Measurements from ENCODE around the gene COL8A2. TPM values are rescaled to one million over a fixed set of nuclear protein-coding genes. Genes with fewer than 3 reads are reported as not detected.

Gene COL8A2
- total RNA-seq, 6 experiments from 2014 or later: 0.18 to 0.74 (median 0.52) TPM

DNA sequence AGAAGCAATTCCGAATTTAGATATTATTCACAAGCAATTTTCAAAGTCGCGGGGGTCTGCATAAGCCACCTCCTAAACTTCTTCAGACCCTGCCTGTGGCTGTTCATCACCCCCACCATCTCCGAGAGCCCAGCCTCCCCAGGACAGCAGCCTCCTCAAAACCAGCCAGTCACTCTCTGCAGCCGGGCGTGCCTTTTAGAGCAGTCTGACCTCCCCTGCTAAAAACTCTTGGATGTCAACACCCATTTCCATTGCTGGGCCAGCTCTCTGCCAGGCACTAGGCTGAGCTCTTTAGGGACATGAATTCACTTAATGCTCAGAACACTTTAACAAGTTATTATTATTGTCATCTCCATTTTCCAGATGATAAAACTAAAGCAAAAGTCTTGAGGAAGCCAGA, 24.6 kb downstream of the COL8A2 start:
- Histone ChIP-seq H3K4me1 (peaks cover 0 to 5% (median 2%) of the 10 kb centered on the region in 4 donors), H3K27me3 (no peaks in the 10 kb centered on the region), H3K27ac (no peak overlapping the region), H3K9me3 (no peaks in the 10 kb centered on the region), H3K36me3 (no peaks in the 10 kb centered on the region), H3K4me3 (peak overlapping the region in 1 of 3 donors; percentile 3)
- no peak for ATAC-seq
- no peak for DNase-seq
- 20% methylated on average over 1 of the region's 6 CpGs for WGBS (ENCODE audit: insufficient coverage, low coverage, low lambda C conversion rate, missing lambda C conversion rate)
- intact Hi-C loops (cut with DNase I): no loop called here
- TF ChIP-seq CTCF (IDR thresholded peaks at IDR 0.05): no peak
- no peak for TF ChIP-seq POLR2A (IDR thresholded peaks at IDR 0.05)

DNA sequence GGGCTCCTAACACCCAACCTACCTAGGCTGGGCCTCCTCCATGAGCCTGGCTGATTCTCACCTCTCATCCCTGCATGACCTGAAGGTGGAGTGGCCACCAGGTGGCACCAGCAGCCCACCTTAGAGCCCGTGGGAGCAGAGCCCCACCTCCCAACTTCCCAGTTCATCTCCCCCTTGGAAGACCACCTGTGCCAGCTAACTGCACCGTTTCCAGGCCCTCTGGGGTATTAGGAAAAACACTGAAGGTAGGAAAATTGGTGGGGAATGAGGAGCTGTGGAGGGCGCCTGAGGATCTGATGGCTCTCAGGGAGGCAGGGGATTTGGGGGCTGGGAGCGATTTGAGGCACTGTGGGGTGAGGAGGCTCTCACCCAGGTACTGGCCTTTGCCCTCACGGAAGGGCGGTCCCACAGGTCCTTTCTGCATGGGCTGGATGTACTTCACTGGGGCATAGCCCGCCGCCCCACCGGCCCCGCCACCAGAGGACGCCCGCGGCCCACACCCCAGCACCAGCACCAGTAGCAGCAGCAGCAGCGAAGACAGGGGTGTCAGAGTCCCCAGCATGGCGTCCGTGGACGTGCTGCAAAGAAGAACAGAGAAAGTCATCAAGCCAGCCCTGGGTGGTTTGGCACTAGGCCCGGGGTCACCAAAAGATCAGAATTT, 25.2 kb downstream of the COL8A2 start:
- peak overlapping the region in 2 of 3 donors; percentile 3 to 29 for H3K4me3 ChIP-seq
- intact Hi-C loops (cut with DNase I): loop anchor here in 1 of 2 donors (10.0 kb wide), 1 partner anchor 85 kb away; no protein-coding TSS in a partner anchor
- peak; percentile 90 to 94 (median 92) for ATAC-seq
- peaks cover 0 to 4% (median 0%) of the 10 kb centered on the region in 4 donors for H3K36me3 ChIP-seq
- peak; percentile 75 to 83 (median 76) for TF ChIP-seq CTCF (IDR thresholded peaks at IDR 0.05)
- TF ChIP-seq POLR2A (IDR thresholded peaks at IDR 0.05): no peak
- peaks cover 0 to 5% (median 2%) of the 10 kb centered on the region in 4 donors for H3K4me1 ChIP-seq
- H3K27me3 ChIP-seq: no peaks in the 10 kb centered on the region
- WGBS (ENCODE audit: insufficient coverage, low coverage, low lambda C conversion rate, missing lambda C conversion rate): 4% methylated on average over 10 of the region's 18 CpGs
- no peak overlapping the region for H3K27ac ChIP-seq
- peak; percentile 80 to 82 (median 82) for DNase-seq
- H3K9me3 ChIP-seq: no peaks in the 10 kb centered on the region

GRCh38 chr1:36098650-36099365, 26.2 kb downstream of the COL8A2 start:
- Histone ChIP-seq H3K9me3 (no peaks in the 10 kb centered on the region), H3K27ac (no peak overlapping the region), H3K36me3 (peaks cover 0 to 14% (median 1%) of the 10 kb centered on the region in 4 donors), H3K4me1 (peaks cover 0 to 5% (median 2%) of the 10 kb centered on the region in 4 donors), H3K27me3 (no peaks in the 10 kb centered on the region), H3K4me3 (no peak overlapping the region)
- TF ChIP-seq CTCF (IDR thresholded peaks at IDR 0.05) (no peak), POLR2A (IDR thresholded peaks at IDR 0.05) (no peak)
- intact Hi-C loops (cut with DNase I): loop anchor here in 1 of 2 donors (10.0 kb wide), 1 partner anchor 86 kb away; no protein-coding TSS in a partner anchor
- no CpG with 5 or more reads among the region's 13 CpGs for WGBS (ENCODE audit: insufficient coverage, low coverage, low lambda C conversion rate, missing lambda C conversion rate)
- ATAC-seq: no peak
- no peak for DNase-seq

DNA sequence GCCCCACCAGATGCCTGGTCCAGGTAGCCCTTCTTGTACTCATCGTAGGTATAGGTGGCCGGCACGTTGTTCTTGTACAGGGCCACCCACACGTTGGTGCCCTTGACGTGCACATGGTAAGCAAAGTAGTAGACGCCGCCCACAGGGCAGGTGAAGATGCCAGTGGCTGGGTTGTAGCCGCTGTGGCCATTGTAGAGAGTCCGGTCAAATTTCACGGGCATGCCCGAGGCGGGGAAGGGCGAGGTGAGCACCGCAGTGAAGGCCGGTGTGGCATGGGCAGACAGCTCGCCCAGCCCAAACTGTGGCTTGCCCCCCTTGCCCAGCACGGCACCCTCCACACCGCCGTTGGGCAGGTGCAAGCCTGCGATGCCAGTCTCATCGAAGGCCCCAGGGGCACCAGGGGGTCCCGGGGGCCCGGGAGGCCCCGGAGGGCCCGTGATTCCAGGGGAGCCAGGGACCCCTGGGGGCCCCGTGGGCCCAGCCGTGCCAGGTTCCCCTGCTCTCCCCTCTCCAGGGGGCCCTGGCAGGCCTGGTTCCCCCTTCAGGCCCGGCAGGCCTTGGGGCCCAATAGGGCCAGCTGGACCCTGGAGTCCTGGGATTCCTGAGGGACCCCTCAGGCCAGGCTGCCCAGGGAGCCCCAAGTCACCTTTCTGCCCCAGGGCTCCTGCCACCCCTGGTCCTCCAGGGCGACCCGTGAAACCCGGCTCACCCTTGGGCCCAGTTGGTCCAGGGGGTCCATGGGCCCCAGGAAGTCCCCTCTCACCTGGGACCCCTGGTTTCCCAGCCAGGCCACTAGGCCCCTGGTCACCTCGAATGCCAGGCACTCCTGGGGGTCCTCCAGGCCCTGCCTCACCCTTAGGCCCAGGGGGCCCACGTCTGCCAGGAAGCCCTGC, 27.1 kb downstream of the COL8A2 start:
- DNase-seq: no peak
- Histone ChIP-seq H3K27me3 (no peaks in the 10 kb centered on the region), H3K27ac (no peak overlapping the region), H3K4me1 (peaks cover 0 to 5% (median 2%) of the 10 kb centered on the region in 4 donors), H3K36me3 (peaks cover 0 to 22% (median 6%) of the 10 kb centered on the region in 4 donors), H3K4me3 (no peak overlapping the region), H3K9me3 (no peaks in the 10 kb centered on the region)
- intact Hi-C loops (cut with DNase I): loop anchor here in 1 of 2 donors (10.0 kb wide), 1 partner anchor 87 kb away; no protein-coding TSS in a partner anchor
- ATAC-seq: no peak
- WGBS (ENCODE audit: insufficient coverage, low coverage, low lambda C conversion rate, missing lambda C conversion rate): no CpG with 5 or more reads among the region's 33 CpGs
- no peak for TF ChIP-seq POLR2A (IDR thresholded peaks at IDR 0.05)
- no peak for TF ChIP-seq CTCF (IDR thresholded peaks at IDR 0.05)

Measured in right lobe of liver (tissue), 6 donors.